Measurements from ENCODE around the gene OPA1. TPM values are rescaled to one million over a fixed set of nuclear protein-coding genes. Genes with fewer than 3 reads are reported as not detected.

Gene OPA1
- total and polyA plus RNA-seq, 4 donors: 13.2 to 54.5 (median 33.4) TPM

DNA sequence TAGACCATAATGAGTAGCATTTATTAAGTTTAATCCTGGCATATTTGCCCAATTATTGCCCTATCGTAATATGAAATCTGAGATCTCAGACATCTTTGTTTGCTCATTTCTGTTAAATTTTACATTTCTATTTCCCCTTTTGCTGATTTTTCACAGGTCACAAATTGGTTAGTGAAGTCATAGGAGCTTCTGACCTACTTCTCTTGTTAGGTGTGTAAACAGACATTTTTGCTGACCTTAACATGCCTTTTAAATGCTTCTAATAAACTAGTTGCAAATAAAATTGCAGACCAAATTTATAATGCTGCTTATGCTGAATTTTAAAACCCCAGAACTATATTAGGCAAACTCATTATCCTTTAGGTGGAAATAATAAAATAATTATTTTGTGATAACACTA, 24.6 kb downstream of the OPA1 start:
- no peak for DNase-seq (ENCODE audit: low spot score)
- Histone ChIP-seq H3K9ac (ENCODE audit: low read depth in 1 of 2, low read length in 2 of 2) (peak overlapping the region in 1 of 2 donors; percentile 4), H3K36me3 (ENCODE audit: control insufficient read depth in 4 of 4, insufficient read depth in 3 of 4, low read depth in 1 of 4, low read length in 3 of 4) (peaks cover 0 to 15% (median 3%) of the 10 kb centered on the region in 4 donors), H3K4me1 (ENCODE audit: control insufficient read depth in 4 of 4, insufficient read depth in 4 of 4, low read length in 3 of 4) (peaks cover 0 to 30% (median 8%) of the 10 kb centered on the region in 4 donors), H3K9me3 (ENCODE audit: control insufficient read depth in 4 of 4, low read length in 3 of 4) (no peaks in the 10 kb centered on the region), H3K27me3 (ENCODE audit: control insufficient read depth in 4 of 4, insufficient read depth in 4 of 4, low read length in 3 of 4) (no peaks in the 10 kb centered on the region), H3K27ac (ENCODE audit: low read depth in 1 of 2, low read length in 2 of 2) (peak overlapping the region; percentile 66 to 79), H3K4me3 (ENCODE audit: low read depth in 1 of 3, low read length in 3 of 3) (no peak overlapping the region)
- TF ChIP-seq, protein P1, sequence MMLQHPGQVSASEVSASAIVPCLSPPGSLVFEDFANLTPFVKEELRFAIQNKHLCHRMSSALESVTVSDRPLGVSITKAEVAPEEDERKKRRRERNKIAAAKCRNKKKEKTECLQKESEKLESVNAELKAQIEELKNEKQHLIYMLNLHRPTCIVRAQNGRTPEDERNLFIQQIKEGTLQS (IDR thresholded peaks at IDR 0.05): no peak
- peak; percentile 27 to 33 for TF ChIP-seq RXRA (IDR thresholded peaks at IDR 0.05)
- TF ChIP-seq TAF1 (conservative IDR thresholded peaks at IDR 0.05): no peak
- 40% methylated on average over 1 of the region's 1 CpG for WGBS

DNA sequence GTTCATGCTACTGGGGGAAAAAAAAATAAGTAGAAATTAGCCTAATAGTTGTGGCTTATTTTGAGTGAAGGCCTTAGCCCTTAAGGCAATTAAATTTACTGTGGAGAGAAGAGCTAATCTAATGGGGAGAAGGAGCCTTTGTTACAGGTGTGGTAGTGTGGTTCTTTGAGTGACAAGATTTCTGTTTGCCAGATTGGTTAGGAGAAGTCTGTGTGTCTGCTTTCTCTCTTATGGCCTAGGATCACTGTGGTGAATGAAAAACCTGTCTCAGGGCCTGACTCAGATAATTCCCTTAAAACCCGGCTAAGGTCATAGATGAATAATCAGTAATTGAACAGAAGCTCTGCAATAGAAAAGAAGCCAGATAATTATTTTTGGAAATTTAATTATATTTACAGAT, 27.0 kb downstream of the OPA1 start:
- peaks cover 0 to 12% (median 5%) of the 10 kb centered on the region in 4 donors for H3K36me3 ChIP-seq (ENCODE audit: control insufficient read depth in 4 of 4, insufficient read depth in 3 of 4, low read depth in 1 of 4, low read length in 3 of 4)
- 87% methylated on average over 1 of the region's 1 CpG for WGBS
- no peaks in the 10 kb centered on the region for H3K9me3 ChIP-seq (ENCODE audit: control insufficient read depth in 4 of 4, low read length in 3 of 4)
- H3K27me3 ChIP-seq (ENCODE audit: control insufficient read depth in 4 of 4, insufficient read depth in 4 of 4, low read length in 3 of 4): no peaks in the 10 kb centered on the region
- no peak for DNase-seq (ENCODE audit: low spot score)
- peaks cover 0 to 30% (median 8%) of the 10 kb centered on the region in 4 donors for H3K4me1 ChIP-seq (ENCODE audit: control insufficient read depth in 4 of 4, insufficient read depth in 4 of 4, low read length in 3 of 4)
- TF ChIP-seq RXRA (IDR thresholded peaks at IDR 0.05) (no peak), FOXA1 (IDR thresholded peaks at IDR 0.05) (no peak), HNF4A (conservative IDR thresholded peaks at IDR 0.05) (no peak), GABPA (IDR thresholded peaks at IDR 0.05 in 1 of 2, conservative IDR thresholded peaks at IDR 0.05 in 1 of 2) (no peak), TAF1 (conservative IDR thresholded peaks at IDR 0.05) (no peak), HNF4G (IDR thresholded peaks at IDR 0.05) (no peak), NR2F2 (IDR thresholded peaks at IDR 0.05) (no peak), RAD21 (IDR thresholded peaks at IDR 0.05) (no peak)
- TF ChIP-seq, protein P2, sequence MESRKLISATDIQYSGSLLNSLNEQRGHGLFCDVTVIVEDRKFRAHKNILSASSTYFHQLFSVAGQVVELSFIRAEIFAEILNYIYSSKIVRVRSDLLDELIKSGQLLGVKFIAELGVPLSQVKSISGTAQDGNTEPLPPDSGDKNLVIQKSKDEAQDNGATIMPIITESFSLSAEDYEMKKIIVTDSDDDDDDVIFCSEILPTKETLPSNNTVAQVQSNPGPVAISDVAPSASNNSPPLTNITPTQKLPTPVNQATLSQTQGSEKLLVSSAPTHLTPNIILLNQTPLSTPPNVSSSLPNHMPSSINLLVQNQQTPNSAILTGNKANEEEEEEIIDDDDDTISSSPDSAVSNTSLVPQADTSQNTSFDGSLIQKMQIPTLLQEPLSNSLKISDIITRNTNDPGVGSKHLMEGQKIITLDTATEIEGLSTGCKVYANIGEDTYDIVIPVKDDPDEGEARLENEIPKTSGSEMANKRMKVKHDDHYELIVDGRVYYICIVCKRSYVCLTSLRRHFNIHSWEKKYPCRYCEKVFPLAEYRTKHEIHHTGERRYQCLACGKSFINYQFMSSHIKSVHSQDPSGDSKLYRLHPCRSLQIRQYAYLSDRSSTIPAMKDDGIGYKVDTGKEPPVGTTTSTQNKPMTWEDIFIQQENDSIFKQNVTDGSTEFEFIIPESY (IDR thresholded peaks at IDR 0.05): no peak
- TF ChIP-seq, protein P3, sequence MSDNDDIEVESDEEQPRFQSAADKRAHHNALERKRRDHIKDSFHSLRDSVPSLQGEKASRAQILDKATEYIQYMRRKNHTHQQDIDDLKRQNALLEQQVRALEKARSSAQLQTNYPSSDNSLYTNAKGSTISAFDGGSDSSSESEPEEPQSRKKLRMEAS (IDR thresholded peaks at IDR 0.05): no peak
- TF ChIP-seq, protein P4, sequence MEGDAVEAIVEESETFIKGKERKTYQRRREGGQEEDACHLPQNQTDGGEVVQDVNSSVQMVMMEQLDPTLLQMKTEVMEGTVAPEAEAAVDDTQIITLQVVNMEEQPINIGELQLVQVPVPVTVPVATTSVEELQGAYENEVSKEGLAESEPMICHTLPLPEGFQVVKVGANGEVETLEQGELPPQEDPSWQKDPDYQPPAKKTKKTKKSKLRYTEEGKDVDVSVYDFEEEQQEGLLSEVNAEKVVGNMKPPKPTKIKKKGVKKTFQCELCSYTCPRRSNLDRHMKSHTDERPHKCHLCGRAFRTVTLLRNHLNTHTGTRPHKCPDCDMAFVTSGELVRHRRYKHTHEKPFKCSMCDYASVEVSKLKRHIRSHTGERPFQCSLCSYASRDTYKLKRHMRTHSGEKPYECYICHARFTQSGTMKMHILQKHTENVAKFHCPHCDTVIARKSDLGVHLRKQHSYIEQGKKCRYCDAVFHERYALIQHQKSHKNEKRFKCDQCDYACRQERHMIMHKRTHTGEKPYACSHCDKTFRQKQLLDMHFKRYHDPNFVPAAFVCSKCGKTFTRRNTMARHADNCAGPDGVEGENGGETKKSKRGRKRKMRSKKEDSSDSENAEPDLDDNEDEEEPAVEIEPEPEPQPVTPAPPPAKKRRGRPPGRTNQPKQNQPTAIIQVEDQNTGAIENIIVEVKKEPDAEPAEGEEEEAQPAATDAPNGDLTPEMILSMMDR (IDR thresholded peaks at IDR 0.05; ENCODE audit: low read depth, low read length, missing input control): no peak
- no peak overlapping the region for H3K9ac ChIP-seq (ENCODE audit: low read depth in 1 of 2, low read length in 2 of 2)
- H3K27ac ChIP-seq (ENCODE audit: low read depth in 1 of 2, low read length in 2 of 2): no peak overlapping the region
- no peak overlapping the region for H3K4me3 ChIP-seq (ENCODE audit: low read depth in 1 of 3, low read length in 3 of 3)

DNA sequence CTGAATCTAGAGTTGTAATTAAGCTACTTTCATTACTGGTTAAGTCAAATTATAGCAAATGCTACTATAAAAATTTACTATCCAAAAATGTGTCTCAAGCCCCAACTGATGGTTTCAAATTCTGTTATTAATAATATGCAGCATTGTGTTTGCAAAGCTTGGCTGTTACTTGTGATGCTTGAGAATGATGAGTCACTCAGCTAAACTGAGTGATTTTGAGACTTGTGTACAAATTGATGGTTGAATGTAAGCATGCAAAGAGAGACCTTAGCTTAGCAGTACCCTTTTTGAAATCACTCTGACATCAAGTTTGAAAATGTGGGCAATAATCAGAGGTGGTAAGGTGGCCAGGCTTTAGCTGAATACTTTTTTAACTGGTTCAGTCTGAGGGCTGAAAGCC, 27.6 kb downstream of the OPA1 start:
- Histone ChIP-seq H3K36me3 (ENCODE audit: control insufficient read depth in 4 of 4, insufficient read depth in 3 of 4, low read depth in 1 of 4, low read length in 3 of 4) (peaks cover 0 to 9% (median 5%) of the 10 kb centered on the region in 4 donors), H3K4me1 (ENCODE audit: control insufficient read depth in 4 of 4, insufficient read depth in 4 of 4, low read length in 3 of 4) (peaks cover 0 to 30% (median 8%) of the 10 kb centered on the region in 4 donors), H3K27ac (ENCODE audit: low read depth in 1 of 2, low read length in 2 of 2) (peak overlapping the region; percentile 11 to 20), H3K9me3 (ENCODE audit: control insufficient read depth in 4 of 4, low read length in 3 of 4) (no peaks in the 10 kb centered on the region), H3K4me3 (ENCODE audit: low read depth in 1 of 3, low read length in 3 of 3) (no peak overlapping the region), H3K27me3 (ENCODE audit: control insufficient read depth in 4 of 4, insufficient read depth in 4 of 4, low read length in 3 of 4) (no peaks in the 10 kb centered on the region), H3K9ac (ENCODE audit: low read depth in 1 of 2, low read length in 2 of 2) (no peak overlapping the region)
- TF ChIP-seq NR2F2 (IDR thresholded peaks at IDR 0.05) (no peak), SP1 (IDR thresholded peaks at IDR 0.05) (no peak), GABPA (IDR thresholded peaks at IDR 0.05 in 1 of 2, conservative IDR thresholded peaks at IDR 0.05 in 1 of 2) (no peak), HNF4A (conservative IDR thresholded peaks at IDR 0.05) (no peak), RAD21 (IDR thresholded peaks at IDR 0.05) (no peak), JUND (IDR thresholded peaks at IDR 0.05) (no peak), EGR1 (IDR thresholded peaks at IDR 0.05; ENCODE audit: low read depth in 2 of 2) (no peak), RXRA (IDR thresholded peaks at IDR 0.05) (no peak), FOXA1 (IDR thresholded peaks at IDR 0.05) (no peak)
- TF ChIP-seq, protein P4 (IDR thresholded peaks at IDR 0.05; ENCODE audit: low read depth, low read length, missing input control): no peak
- TF ChIP-seq, protein P2 (IDR thresholded peaks at IDR 0.05): no peak
- TF ChIP-seq, protein P3 (IDR thresholded peaks at IDR 0.05): no peak
- no peak for DNase-seq (ENCODE audit: low spot score)
